ENCODE results near the gene DUOX1. TPM values are rescaled to one million over a fixed set of nuclear protein-coding genes. Genes with fewer than 3 reads are reported as not detected.
A peak's percentile ranks its signal among the peaks of the same experiment; 100 is the strongest.

The DUOX1 gene
- total RNA-seq, 2 donors from 2014 or later = 0.34 to 0.95 TPM

DNA sequence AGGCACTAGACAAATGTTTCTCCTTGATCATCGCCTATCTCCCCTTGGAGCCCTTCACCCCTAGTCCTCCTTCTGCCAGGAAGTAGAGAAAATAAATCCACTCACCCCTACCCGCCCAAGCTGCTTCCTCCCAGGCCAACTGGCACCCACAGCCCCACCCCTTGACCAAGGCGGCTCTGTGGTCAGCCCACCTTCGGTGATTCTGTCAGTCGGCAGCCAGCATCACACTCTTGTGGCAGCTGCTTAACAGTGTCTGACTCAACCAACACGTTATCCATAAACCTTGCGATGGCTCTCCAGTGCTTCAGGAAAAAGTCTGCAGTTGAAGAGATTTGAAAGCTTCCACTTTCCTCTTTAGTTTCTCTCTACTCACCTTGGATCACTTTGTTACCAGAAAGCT lies 50.4 kb downstream of the DUOX1 start:
- Mint-ChIP-seq H3K27me3 (ENCODE audit: low read depth) (no peaks in the 10 kb centered on the region), H3K9me3 (no peaks in the 10 kb centered on the region), H3K27ac (no peak overlapping the region), H3K4me3 (no peak overlapping the region), H3K36me3 (ENCODE audit: insufficient read depth in 2 of 2) (peaks cover 0 to 2% of the 10 kb centered on the region in 2 donors), H3K4me1 (ENCODE audit: low read depth) (peaks cover 23% of the 10 kb centered on the region)
- ATAC-seq (replicated peaks in 1 of 2) (peak; percentile 75 to 79), DNase-seq (peak; percentile 53 to 54)

DNA sequence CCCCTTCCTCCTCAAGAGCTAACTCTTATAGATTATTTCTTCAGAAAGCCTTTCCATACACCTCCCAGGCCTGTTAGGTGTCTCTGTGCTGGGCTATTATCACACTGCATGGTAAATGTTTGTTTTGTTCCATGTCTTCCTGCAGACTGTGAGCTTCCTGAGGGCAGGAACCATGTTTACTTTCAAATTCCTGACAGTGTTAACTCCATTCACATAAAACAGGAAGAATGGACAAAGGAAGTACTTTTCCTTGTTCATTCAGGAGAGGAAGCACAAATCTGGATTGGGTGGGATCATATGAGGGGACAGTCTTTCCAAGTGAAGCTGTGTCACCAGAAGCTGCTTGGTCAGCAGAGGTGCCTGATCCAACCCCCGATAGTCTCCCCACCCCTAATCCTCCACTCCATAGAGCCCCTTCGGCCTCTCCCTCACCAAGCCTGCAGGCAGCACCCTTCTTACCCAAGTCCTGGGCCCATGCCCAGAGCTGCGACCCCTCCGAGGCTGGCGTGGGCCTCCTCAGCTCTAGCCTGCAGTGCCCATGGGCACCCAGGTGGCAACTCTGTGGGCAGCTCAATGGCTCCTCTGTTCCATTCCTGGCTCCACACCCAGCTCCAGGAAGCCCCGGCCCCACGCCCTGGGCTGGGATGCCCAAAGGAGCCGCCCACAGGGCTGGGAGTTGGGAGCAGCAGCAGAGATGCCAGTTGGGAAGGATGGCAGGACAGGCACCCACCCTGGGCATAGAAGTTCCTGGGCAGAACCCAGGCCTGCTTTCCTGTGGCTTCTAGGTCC lies 51.0 kb downstream of the DUOX1 start:
- ATAC-seq (replicated peaks in 1 of 2) = no peak
- Mint-ChIP-seq H3K36me3 (ENCODE audit: insufficient read depth in 2 of 2) (peaks cover 0 to 2% of the 10 kb centered on the region in 2 donors), H3K27ac (no peak overlapping the region), H3K4me3 (no peak overlapping the region), H3K27me3 (ENCODE audit: low read depth) (no peaks in the 10 kb centered on the region), H3K4me1 (ENCODE audit: low read depth) (peaks cover 27% of the 10 kb centered on the region), H3K9me3 (no peaks in the 10 kb centered on the region)
- DNase-seq = no peak

DNA sequence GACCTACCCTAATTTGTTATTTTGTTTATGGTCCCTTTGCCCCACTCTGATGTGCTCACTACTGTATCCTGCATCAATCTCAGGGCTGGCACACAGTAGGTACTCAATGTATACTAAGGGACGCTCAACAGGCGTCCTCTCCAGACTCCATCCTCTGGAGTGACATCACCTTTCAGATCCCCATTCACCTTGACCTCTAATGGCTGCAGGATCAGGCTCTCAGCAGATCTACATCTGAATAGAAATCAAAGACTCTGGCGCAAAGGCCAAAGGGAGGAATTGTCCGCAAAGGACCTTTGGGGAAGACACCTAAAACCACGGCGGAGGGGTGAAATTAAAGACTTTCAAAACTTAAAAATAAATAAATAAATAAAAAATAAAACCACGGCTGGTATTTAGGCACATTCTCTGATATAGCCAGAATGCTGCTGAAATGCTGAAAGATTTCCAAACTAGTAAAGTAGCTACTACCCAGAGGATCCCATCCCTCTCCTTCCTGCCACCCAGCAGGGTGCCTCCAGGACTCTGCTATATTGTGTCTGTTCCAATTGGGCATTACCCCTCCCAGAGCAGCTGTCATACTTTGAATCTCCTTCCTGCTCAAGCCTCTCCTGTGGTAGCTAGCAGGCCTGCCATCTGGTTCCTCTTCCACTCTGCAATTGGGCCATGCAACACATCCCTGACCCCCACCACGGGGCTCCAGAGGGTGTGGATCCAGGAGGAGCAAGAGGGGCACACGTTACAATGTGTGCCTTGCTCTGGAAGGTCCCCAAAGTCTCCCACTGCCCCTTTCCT lies 51.9 kb downstream of the DUOX1 start:
- peaks cover 0 to 4% of the 10 kb centered on the region in 2 donors for H3K36me3 Mint-ChIP-seq (ENCODE audit: insufficient read depth in 2 of 2)
- H3K4me1 Mint-ChIP-seq (ENCODE audit: low read depth) = peaks cover 36% of the 10 kb centered on the region
- H3K9me3 Mint-ChIP-seq = no peaks in the 10 kb centered on the region
- no peak overlapping the region for H3K27ac Mint-ChIP-seq
- no peak overlapping the region for H3K4me3 Mint-ChIP-seq
- H3K27me3 Mint-ChIP-seq (ENCODE audit: low read depth) = no peaks in the 10 kb centered on the region
- ATAC-seq (replicated peaks in 1 of 2) (no peak), DNase-seq (no peak)

DNA sequence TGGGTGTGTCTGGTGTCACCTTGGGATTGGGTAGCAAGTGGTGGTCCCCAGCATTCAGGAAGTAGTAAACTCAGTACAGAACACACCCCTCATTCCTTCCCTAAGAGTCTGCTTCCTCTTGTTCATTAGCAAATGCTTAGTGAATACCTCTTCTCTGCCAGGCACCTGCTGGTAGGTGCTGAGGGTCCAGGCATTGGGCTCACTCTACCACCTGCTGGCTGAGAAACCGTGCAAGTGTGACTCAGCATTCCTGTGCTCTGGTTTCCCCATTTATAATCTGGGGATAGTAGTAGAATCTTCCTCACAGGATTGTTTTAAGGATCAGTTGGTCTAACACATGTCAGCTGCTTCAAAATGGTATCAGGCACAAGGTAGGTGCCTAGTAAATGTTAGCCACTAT lies 53.2 kb downstream of the DUOX1 start:
- ATAC-seq (replicated peaks in 1 of 2) (no peak), DNase-seq (no peak)
- H3K9me3 Mint-ChIP-seq = no peaks in the 10 kb centered on the region
- peaks cover 39% of the 10 kb centered on the region for H3K4me1 Mint-ChIP-seq (ENCODE audit: low read depth)
- H3K27ac Mint-ChIP-seq = no peak overlapping the region
- H3K27me3 Mint-ChIP-seq (ENCODE audit: low read depth) = no peaks in the 10 kb centered on the region
- peaks cover 0 to 3% of the 10 kb centered on the region in 2 donors for H3K36me3 Mint-ChIP-seq (ENCODE audit: insufficient read depth in 2 of 2)
- no peak overlapping the region for H3K4me3 Mint-ChIP-seq

DNA sequence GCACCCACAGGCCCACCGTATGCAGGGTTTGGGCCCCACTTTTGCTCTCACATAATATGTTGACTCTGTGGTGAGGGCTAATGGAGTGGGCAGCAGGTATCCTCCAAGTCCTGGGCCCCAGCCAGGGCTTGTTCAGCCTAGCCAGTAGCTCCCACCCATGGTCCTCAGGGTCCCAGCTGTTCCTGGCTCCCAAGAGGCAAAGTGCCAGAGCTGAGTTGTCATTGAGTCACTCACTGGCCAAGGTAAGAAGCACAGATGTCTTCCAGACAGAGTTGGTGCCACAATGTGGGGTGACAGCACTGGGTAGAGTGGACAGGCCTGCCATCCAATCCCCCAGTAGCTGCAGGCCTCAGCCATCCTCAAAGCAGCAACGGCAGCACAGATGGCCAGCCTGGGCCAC lies 53.7 kb downstream of the DUOX1 start:
- no peaks in the 10 kb centered on the region for H3K9me3 Mint-ChIP-seq
- peaks cover 3% of the 10 kb centered on the region in 2 donors for H3K36me3 Mint-ChIP-seq (ENCODE audit: insufficient read depth in 2 of 2)
- H3K4me1 Mint-ChIP-seq (ENCODE audit: low read depth) = peaks cover 45% of the 10 kb centered on the region
- ATAC-seq (replicated peaks in 1 of 2) = no peak
- no peak for DNase-seq
- no peak overlapping the region for H3K4me3 Mint-ChIP-seq
- H3K27me3 Mint-ChIP-seq (ENCODE audit: low read depth) = no peaks in the 10 kb centered on the region
- H3K27ac Mint-ChIP-seq = no peak overlapping the region

DNA sequence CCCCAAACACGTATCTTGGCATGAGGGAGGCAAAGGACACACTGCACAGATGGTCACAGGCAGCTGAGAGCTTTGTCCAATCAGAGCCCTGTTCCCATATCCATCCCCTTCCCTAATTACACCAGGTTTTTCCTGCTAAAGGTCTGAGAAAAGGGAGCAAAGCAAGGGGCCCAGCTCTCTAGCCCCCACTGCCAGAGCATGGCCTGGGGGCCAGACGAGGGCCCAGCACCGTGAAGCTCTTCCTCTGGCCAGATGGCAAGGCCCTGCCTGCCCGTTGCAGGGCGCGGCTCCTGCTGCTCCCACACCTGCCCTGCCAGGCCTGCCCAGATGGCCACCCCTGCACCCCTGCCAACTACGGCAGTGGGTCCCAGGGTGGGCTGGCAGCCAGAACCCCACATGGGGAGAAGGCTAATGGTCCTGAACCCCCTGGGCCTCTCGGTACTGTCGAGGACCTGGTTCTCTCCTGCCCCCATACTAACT lies 54.8 kb downstream of the DUOX1 start:
- Mint-ChIP-seq H3K9me3 (no peaks in the 10 kb centered on the region), H3K4me1 (ENCODE audit: low read depth) (peaks cover 48% of the 10 kb centered on the region), H3K27ac (no peak overlapping the region), H3K4me3 (no peak overlapping the region), H3K36me3 (ENCODE audit: insufficient read depth in 2 of 2) (peaks cover 3% of the 10 kb centered on the region in 2 donors), H3K27me3 (ENCODE audit: low read depth) (no peaks in the 10 kb centered on the region)
- ATAC-seq (replicated peaks in 1 of 2) = no peak
- no peak for DNase-seq

DNA sequence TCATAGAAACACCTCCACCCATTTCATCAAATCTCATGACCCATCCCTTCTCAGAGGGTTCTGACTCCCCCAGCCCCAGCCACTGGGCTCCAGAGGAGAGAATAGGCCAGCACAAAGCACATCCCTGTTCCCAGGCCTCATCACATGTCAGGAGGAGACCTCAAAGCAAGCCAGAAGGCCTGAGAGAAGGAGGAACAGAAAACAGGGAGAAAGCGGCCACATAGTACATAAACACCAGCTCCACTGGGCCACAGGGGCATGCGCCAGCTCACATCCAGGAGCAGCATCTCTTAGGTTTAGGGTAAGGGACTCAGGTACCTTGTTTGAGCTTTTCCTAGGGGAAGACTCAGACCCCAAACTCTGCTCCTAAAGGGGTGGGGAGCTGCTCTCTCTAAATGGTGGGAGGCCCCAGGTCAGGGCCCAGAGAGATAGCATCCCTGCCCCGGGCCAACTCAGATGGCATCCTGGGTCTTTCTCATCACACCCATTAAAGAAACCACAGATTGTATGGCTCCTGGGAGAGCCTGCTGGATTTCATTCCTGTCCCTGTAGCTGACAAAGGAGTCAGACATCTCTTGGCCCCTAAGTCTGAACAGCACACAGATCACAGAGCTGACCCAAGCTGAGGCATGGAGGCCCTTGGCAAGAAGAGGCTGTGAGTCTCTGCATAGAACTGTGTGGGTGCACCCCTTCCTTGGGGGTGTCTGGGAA lies 55.4 kb downstream of the DUOX1 start:
- Mint-ChIP-seq H3K4me1 (ENCODE audit: low read depth) (peaks cover 41% of the 10 kb centered on the region), H3K36me3 (ENCODE audit: insufficient read depth in 2 of 2) (peaks cover 3% of the 10 kb centered on the region in 2 donors), H3K27ac (no peak overlapping the region), H3K27me3 (ENCODE audit: low read depth) (no peaks in the 10 kb centered on the region), H3K9me3 (no peaks in the 10 kb centered on the region), H3K4me3 (peak overlapping the region; percentile 76 to 89)
- ATAC-seq (replicated peaks in 1 of 2) = no peak
- DNase-seq = no peak

DNA sequence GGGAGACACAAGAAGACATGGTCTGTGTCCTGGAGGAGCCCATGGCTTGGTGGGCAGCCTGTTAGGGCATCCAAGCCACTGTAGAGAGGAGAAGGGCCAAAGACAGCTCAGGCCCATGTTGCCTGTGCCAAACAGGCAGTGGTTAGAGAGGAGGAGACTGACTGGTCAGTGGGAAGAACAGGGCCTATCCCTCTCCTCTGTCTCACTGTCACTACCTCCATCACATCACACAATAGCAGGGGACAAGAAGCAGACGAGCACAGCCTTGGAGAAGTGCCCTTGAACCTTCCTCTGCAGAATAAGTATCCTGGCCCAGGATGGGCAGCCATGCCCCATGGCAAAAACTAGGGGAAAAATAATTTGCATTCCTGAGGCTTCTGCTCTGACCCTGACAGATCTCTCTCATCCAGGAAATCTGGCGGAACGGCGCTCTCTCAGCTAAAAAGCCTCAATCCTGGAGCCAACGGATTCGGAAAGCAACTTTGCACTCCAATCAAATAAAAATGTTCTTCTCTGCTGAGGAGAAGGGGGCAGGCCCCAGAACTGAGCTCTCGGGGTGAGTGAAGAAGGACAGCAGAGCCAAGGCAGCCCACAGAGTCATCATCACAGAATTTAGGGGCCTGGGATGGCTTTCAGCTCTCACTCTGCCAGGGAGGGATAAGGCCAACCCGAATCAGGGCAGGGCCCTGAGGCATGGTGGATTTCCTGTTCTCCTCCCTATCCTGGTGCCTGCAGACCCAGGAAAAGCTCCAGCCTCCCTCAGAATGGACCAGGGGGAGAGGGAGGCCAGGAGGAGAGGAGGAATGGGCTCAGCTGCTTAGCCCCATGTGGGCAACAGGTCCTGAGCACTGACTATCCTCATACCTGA lies 56.3 kb downstream of the DUOX1 start:
- Mint-ChIP-seq H3K4me3 (peak overlapping the region; percentile 76 to 89), H3K36me3 (ENCODE audit: insufficient read depth in 2 of 2) (peaks cover 3% of the 10 kb centered on the region in 2 donors), H3K4me1 (ENCODE audit: low read depth) (peaks cover 35% of the 10 kb centered on the region), H3K27ac (no peak overlapping the region), H3K27me3 (ENCODE audit: low read depth) (no peaks in the 10 kb centered on the region), H3K9me3 (no peaks in the 10 kb centered on the region)
- ATAC-seq (replicated peaks in 1 of 2) = no peak
- DNase-seq = no peak

DNA sequence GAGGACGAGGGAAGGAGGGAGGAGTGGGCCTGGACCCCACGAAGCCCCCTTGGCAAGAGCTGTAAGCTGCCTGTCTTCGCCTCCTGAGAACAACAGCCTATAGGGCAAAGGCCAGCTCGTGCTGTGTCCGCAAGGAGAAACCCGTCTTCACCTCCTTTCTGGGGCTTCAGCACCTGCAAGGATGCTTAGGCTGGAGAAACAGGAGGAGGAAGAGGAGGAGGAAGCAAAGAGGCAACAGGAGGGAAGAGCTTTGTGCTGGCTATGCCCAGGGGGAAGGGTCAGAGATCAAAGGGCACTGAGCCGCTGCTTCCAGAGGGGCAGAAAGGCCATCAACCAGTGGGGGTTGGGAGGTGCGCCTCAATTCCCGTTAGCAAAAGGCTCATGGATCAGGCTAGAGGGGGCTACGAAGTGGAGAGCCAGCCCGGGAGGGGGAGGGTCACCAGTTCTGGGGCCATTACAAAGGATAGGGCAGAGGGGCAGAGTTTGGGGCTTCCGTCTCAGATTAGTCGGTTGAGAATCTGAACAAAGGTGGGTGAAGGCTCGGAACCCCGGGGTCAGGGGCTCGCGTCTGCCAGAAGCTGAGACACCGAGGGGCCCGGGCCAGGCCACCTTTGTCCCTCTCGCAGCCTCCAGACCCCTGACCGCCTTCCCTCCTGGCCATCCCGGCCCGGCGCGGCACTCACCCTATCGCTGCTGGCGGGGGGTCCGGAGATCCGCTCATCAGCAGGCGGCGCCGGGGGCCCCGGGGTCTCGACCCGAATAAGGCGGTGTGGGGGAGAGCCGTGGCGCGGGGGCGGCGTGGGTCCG lies 57.2 kb downstream of the DUOX1 start:
- Mint-ChIP-seq H3K4me3 (peak overlapping the region; percentile 76 to 89), H3K9me3 (no peaks in the 10 kb centered on the region), H3K27me3 (ENCODE audit: low read depth) (no peaks in the 10 kb centered on the region), H3K27ac (peak overlapping the region; percentile 70), H3K4me1 (ENCODE audit: low read depth) (peaks cover 35% of the 10 kb centered on the region), H3K36me3 (ENCODE audit: insufficient read depth in 2 of 2) (peaks cover 3% of the 10 kb centered on the region in 2 donors)
- DNase-seq = no peak
- peak in 1 of 2 donors; percentile 3 for ATAC-seq (replicated peaks in 1 of 2)

DNA sequence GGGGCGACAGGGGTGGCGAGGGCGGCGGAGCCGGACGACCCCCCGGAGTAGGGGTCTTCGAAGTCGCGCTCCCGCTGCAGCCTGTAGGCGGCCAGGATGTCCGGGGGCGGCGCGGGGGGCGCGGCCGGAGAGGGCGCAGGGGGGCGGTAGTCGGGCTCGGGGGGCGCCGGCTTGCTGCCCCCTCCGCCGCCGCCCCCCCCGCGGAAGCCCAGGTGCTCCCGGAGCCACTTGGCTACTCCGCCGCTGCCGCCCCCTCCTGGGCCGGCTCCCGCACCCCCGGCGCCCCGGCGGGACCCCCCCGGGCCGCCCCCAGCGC lies 57.7 kb downstream of the DUOX1 start:
- peaks cover 3% of the 10 kb centered on the region in 2 donors for H3K36me3 Mint-ChIP-seq (ENCODE audit: insufficient read depth in 2 of 2)
- peak in 1 of 2 donors; percentile 20 for ATAC-seq (replicated peaks in 1 of 2)
- H3K27me3 Mint-ChIP-seq (ENCODE audit: low read depth) = no peaks in the 10 kb centered on the region

DNA sequence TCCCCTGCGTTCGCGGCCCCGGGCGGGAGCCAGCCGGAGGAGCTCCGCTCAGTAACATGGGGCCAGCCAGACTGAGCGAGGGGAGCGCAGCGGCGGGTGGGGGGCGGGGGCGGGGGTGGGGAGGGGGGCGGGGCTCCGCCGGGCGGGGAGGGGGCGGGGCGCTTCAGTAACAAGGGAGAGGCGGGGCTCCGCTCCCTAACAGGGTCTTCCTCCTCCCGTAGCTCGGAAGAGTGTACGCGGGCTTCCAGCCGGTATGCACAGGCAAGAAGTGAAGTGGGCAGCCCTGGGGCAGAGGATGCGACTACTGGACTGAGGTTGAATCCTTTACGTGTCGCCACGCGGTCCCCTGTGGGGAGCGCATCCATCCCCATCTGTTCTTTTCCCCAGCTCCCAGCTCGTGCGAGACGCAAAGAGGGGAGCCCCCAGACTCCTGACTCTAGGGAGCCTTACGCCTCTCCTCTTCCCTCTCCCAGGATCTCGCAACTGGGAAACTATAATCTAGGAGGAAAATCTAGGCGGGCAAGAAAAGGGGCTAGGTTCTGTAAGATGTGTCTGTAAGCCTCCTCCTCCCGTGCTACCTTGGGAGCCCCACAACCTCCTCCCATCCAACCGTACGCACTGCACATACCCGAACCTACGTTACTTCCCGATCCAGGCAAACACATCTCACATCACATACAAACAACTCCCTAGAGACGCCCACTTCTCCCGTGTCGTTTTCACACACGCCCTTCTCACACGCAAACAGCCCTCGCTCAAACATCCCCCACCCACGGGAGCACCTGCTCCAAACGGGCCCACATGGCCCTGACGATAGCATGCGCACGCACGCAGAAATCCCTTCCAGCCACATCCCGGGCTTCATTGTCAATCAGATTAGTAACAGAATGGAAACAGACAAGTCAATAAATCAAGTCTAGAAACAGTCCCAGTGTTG lies 58.4 kb downstream of the DUOX1 start, which contains the start of gene SHF:
Gene SHF, minus strand, starts transcription at position 73 of the 937 bp plus-strand sequence. Its CDS starts 15 bp downstream, at position 58.
- peak; percentile 78 for ATAC-seq (replicated peaks in 1 of 2)
- peak within 1 kb of the TSS; percentile 82 for H3K27ac Mint-ChIP-seq
- no peaks in the 10 kb centered on the region for H3K9me3 Mint-ChIP-seq
- peaks cover 3% of the 10 kb centered on the region in 2 donors for H3K36me3 Mint-ChIP-seq (ENCODE audit: insufficient read depth in 2 of 2)
- peaks cover 1% of the 10 kb centered on the region for H3K27me3 Mint-ChIP-seq (ENCODE audit: low read depth)
- H3K4me1 Mint-ChIP-seq (ENCODE audit: low read depth) = peaks cover 35% of the 10 kb centered on the region
- DNase-seq = peak; percentile 72 to 83
- H3K4me3 Mint-ChIP-seq = peak within 1 kb of the TSS; percentile 81 to 89

More for the DNA sequence above, 57.7 kb downstream of the DUOX1 start:
- peaks cover 35% of the 10 kb centered on the region for H3K4me1 Mint-ChIP-seq (ENCODE audit: low read depth)
- H3K9me3 Mint-ChIP-seq = no peaks in the 10 kb centered on the region
- DNase-seq = no peak
- no peak overlapping the region for H3K27ac Mint-ChIP-seq
- H3K4me3 Mint-ChIP-seq = peak overlapping the region in 1 of 2 donors; percentile 76

Measured in activated T-cell treated with anti-CD3 and anti-CD28 coated beads, Interleukin-2, amount 50 U/mL, for 72 hours (primary cell).